Measurements from ENCODE around the gene HIF1AN. TPM values are rescaled to one million over a fixed set of nuclear protein-coding genes. Genes with fewer than 3 reads are reported as not detected.
A peak's percentile ranks its signal among the peaks of the same experiment; 100 is the strongest.
"Not testable (repeated sequence)": the region's sequence is repeated elsewhere in the genome, so short reads cannot be mapped to it uniquely, and the experiment has no call there.

HIF1AN gene
- total RNA-seq, 3 donors from 2014 or later (not counting 1 experiment from before 2014, with no cell fraction given) = 52.0 to 66.4 (median 58.7) TPM

- Histone ChIP-seq H3K27ac (ENCODE audit: low read length) (no peak overlapping the region), H3K4me1 (ENCODE audit: control insufficient read depth, insufficient read depth, low read length) (no peaks in the 10 kb centered on the region), H3K4me3 (ENCODE audit: low read length) (no peak overlapping the region), H3K9me3 (ENCODE audit: control insufficient read depth, insufficient read depth, low read length) (no peaks in the 10 kb centered on the region), H3K27me3 (ENCODE audit: control insufficient read depth, insufficient read depth, low read length) (peaks cover 13% of the 10 kb centered on the region), H3K36me3 (ENCODE audit: control insufficient read depth, insufficient read depth, low read length) (no peaks in the 10 kb centered on the region)
- WGBS (ENCODE audit: insufficient coverage) = 30% methylated on average over 27 of the region's 28 CpGs
- H3K4me3 Mint-ChIP-seq = no peak overlapping the region
- no peaks in the 10 kb centered on the region for H3K9me3 Mint-ChIP-seq
- ATAC-seq = peak; percentile 41 to 84 (median 82)
- H3K4me1 Mint-ChIP-seq = no peaks in the 10 kb centered on the region
- intact Hi-C loops (cut with micrococcal nuclease) = loop anchor here (10.0 kb wide), 1 partner anchor 365 kb away; no protein-coding TSS in a partner anchor
- TF ChIP-seq CTCF (IDR thresholded peaks at IDR 0.05) = no peak
- no peak overlapping the region for H3K27ac Mint-ChIP-seq
- DNase-seq = no peak
- no peaks in the 10 kb centered on the region for H3K36me3 Mint-ChIP-seq
- H3K27me3 Mint-ChIP-seq (ENCODE audit: low read depth in 2 of 2) = peaks cover 23 to 27% of the 10 kb centered on the region in 2 donors
These were observed 34.1 kb downstream of the HIF1AN start for GRCh38 chr10:100569687-100570481.

GRCh38 chr10:100570506-100570905 is 34.8 kb downstream of the HIF1AN start:
- Mint-ChIP-seq H3K27me3 (ENCODE audit: low read depth in 2 of 2) (peaks cover 21 to 27% of the 10 kb centered on the region in 2 donors), H3K27ac (no peak overlapping the region), H3K9me3 (no peaks in the 10 kb centered on the region), H3K4me3 (no peak overlapping the region), H3K4me1 (no peaks in the 10 kb centered on the region), H3K36me3 (no peaks in the 10 kb centered on the region)
- no peaks in the 10 kb centered on the region for H3K4me1 ChIP-seq (ENCODE audit: control insufficient read depth, insufficient read depth, low read length)
- intact Hi-C loops (cut with micrococcal nuclease) = no loop called here
- ATAC-seq (no peak), DNase-seq (no peak)
- 88% methylated on average over 8 of the region's 8 CpGs for WGBS (ENCODE audit: insufficient coverage)
- no peaks in the 10 kb centered on the region for H3K9me3 ChIP-seq (ENCODE audit: control insufficient read depth, insufficient read depth, low read length)
- H3K27ac ChIP-seq (ENCODE audit: low read length) = no peak overlapping the region
- TF ChIP-seq CTCF (IDR thresholded peaks at IDR 0.05) = no peak
- peaks cover 12% of the 10 kb centered on the region for H3K27me3 ChIP-seq (ENCODE audit: control insufficient read depth, insufficient read depth, low read length)
- no peak overlapping the region for H3K4me3 ChIP-seq (ENCODE audit: low read length)
- no peaks in the 10 kb centered on the region for H3K36me3 ChIP-seq (ENCODE audit: control insufficient read depth, insufficient read depth, low read length)

- Mint-ChIP-seq H3K27me3 (ENCODE audit: low read depth in 2 of 2) (peaks cover 21 to 24% of the 10 kb centered on the region in 2 donors), H3K36me3 (no peaks in the 10 kb centered on the region), H3K4me3 (no peak overlapping the region), H3K27ac (no peak overlapping the region), H3K4me1 (no peaks in the 10 kb centered on the region), H3K9me3 (no peaks in the 10 kb centered on the region)
- ATAC-seq = no peak
- H3K27ac ChIP-seq (ENCODE audit: low read length) = no peak overlapping the region
- no peak for DNase-seq
- H3K9me3 ChIP-seq (ENCODE audit: control insufficient read depth, insufficient read depth, low read length) = no peaks in the 10 kb centered on the region
- peaks cover 11% of the 10 kb centered on the region for H3K27me3 ChIP-seq (ENCODE audit: control insufficient read depth, insufficient read depth, low read length)
- intact Hi-C loops (cut with micrococcal nuclease) = no loop called here
- H3K36me3 ChIP-seq (ENCODE audit: control insufficient read depth, insufficient read depth, low read length) = no peaks in the 10 kb centered on the region
- no peak overlapping the region for H3K4me3 ChIP-seq (ENCODE audit: low read length)
- H3K4me1 ChIP-seq (ENCODE audit: control insufficient read depth, insufficient read depth, low read length) = no peaks in the 10 kb centered on the region
- no peak for TF ChIP-seq CTCF (IDR thresholded peaks at IDR 0.05)
- WGBS (ENCODE audit: insufficient coverage) = 76% methylated on average over 24 of the region's 24 CpGs
These were observed 35.5 kb downstream of the HIF1AN start for GRCh38 chr10:100571084-100571856.

GRCh38 chr10:100575146-100575545 is 39.4 kb downstream of the HIF1AN start:
- H3K27me3 Mint-ChIP-seq (ENCODE audit: low read depth in 2 of 2) = peaks cover 32 to 38% of the 10 kb centered on the region in 2 donors
- intact Hi-C loops (cut with micrococcal nuclease); H3K4me3 ChIP-seq (ENCODE audit: low read length); H3K27ac Mint-ChIP-seq; H3K36me3 ChIP-seq (ENCODE audit: control insufficient read depth, insufficient read depth, low read length); DNase-seq; H3K4me1 Mint-ChIP-seq; H3K36me3 Mint-ChIP-seq; H3K27ac ChIP-seq (ENCODE audit: low read length); H3K9me3 Mint-ChIP-seq; H3K27me3 ChIP-seq (ENCODE audit: control insufficient read depth, insufficient read depth, low read length); H3K4me3 Mint-ChIP-seq; H3K9me3 ChIP-seq (ENCODE audit: control insufficient read depth, insufficient read depth, low read length); H3K4me1 ChIP-seq (ENCODE audit: control insufficient read depth, insufficient read depth, low read length); ATAC-seq: not testable (repeated sequence)
- 76% methylated on average over 6 of the region's 7 CpGs for WGBS (ENCODE audit: insufficient coverage)
